GM12878 (cell line): ENCODE measurements around the gene MFAP2.
"Not testable (repeated sequence)": the region's sequence is repeated elsewhere in the genome, so short reads cannot be mapped to it uniquely, and the experiment has no call there.

Experiments
- BCL11A ChIP-seq: IDR thresholded peaks from 2 replicates; pipeline ENCODE4 v1.6.1; 2011; ENCODE audit warnings: low read depth, low read length
- CBX3 ChIP-seq: fragments of 200-600 bp; sonication (generic); IDR thresholded peaks from 2 replicates; pipeline ENCODE4 v1.6.1; 2016; ENCODE audit warnings: low read depth, borderline replicate concordance
- CHD1 ChIP-seq: IDR thresholded peaks from 2 replicates; pipeline ENCODE4 v1.6.1; 2012; ENCODE audit warnings: low read depth, low read length, improper control_type of control experiment
- CTCF ChIP-seq, 3 experiments: IDR thresholded peaks in 2 of 3; conservative IDR thresholded peaks in 1 of 3; 2 replicates each; pipeline ENCODE4 v1.5.1; 2011; ENCODE audit warnings: low read depth in 3 of 3, low read length in 3 of 3, mild to moderate bottlenecking in 3 of 3, control low read depth in 2 of 3, moderate library complexity in 2 of 3, inconsistent platforms in 1 of 3, mixed read lengths in 1 of 3; ENCODE audit not compliant: control insufficient read depth in 2 of 3, insufficient read depth in 1 of 3; ENCODE audit errors: extremely low read depth in 1 of 3
- HDAC6 ChIP-seq: fragments of 200-600 bp; sonication (generic); IDR thresholded peaks from one replicate; pipeline ENCODE4 v1.8.0; 2017; ENCODE audit warnings: antibody characterized with exemption; ENCODE audit not compliant: unreplicated experiment
- JUNB ChIP-seq: IDR thresholded peaks from 2 replicates; pipeline ENCODE4 v1.6.1; 2016; ENCODE audit warnings: antibody characterized with exemption, mild to moderate bottlenecking
- JUND ChIP-seq: IDR thresholded peaks from 2 replicates; pipeline ENCODE4 v1.6.1; 2012; ENCODE audit warnings: low read depth, mild to moderate bottlenecking, low read length, improper control_type of control experiment, moderate library complexity
- KDM1A ChIP-seq: fragments of 200-600 bp; sonication (generic); IDR thresholded peaks from 2 replicates; pipeline ENCODE4 v1.6.1; 2016; ENCODE audit warnings: borderline replicate concordance
- LARP7 ChIP-seq: fragments of 450-650 bp; IDR thresholded peaks from 2 replicates; pipeline ENCODE4 v1.6.1; 2017; ENCODE audit warnings: mild to moderate bottlenecking
- NBN ChIP-seq: fragments of 450-650 bp; IDR thresholded peaks from 2 replicates; pipeline ENCODE4 v1.6.1; 2016
- NR2C2 ChIP-seq: IDR thresholded peaks from 2 replicates; pipeline ENCODE4 v1.6.1; 2011; ENCODE audit warnings: borderline replicate concordance, low read depth; ENCODE audit not compliant: control insufficient read depth, insufficient read length
- POLR2AphosphoS5 ChIP-seq: IDR thresholded peaks from 2 replicates; pipeline ENCODE4 v1.6.1; 2011; ENCODE audit warnings: mild to moderate bottlenecking, low read length, inconsistent platforms
- SREBF2 ChIP-seq: IDR thresholded peaks from 2 replicates; pipeline ENCODE4 v1.6.1; 2012; ENCODE audit warnings: mild to moderate bottlenecking, low read length
- ZBTB4 ChIP-seq: fragments of 450-650 bp; formaldehyde crosslinking; IDR thresholded peaks from 2 replicates; pipeline ENCODE4 v1.4.0; 2022; ENCODE audit warnings: mild to moderate bottlenecking, moderate library complexity

- not testable (repeated sequence) for TF ChIP-seq ZBTB4 (CRISPR knock-in tag); CTCF (IDR thresholded peaks at IDR 0.05 in 2 of 3, conservative IDR thresholded peaks at IDR 0.05 in 1 of 3; ENCODE audit: control insufficient read depth in 2 of 3, extremely low read depth in 1 of 3, insufficient read depth in 1 of 3, low read depth in 3 of 3, low read length in 3 of 3); SREBF2; JUNB; NBN; CBX3; LARP7; POLR2AphosphoS5; BCL11A; CHD1; NR2C2; KDM1A; HDAC6; JUND
Observed at GRCh38 chr1:16929146-16930041, 51.0 kb downstream of the MFAP2 start.
